Measurements from ENCODE around the gene TMPRSS13. TPM values are rescaled to one million over a fixed set of nuclear protein-coding genes. Genes with fewer than 3 reads are reported as not detected.

The TMPRSS13 gene
- total RNA-seq, 4 donors from 2014 or later, result 0.27 to 0.79 TPM; not detected in 2

GRCh38 chr11:117910941-117911655, 18.1 kb downstream of the TMPRSS13 start:
- intact Hi-C loops (cut with DNase I; ENCODE audit: low total_unique reads) (no loop called here), in situ Hi-C loops (cut with MboI; ENCODE audit: low pct_ligation_motif_present in 1 of 4, low pct_unique_long_range_greater_than_20kb in 1 of 4, low sequenced_read_pairs in 3 of 4) (no loop called here)
- H3K4me3 ChIP-seq, result no peak overlapping the region
- TF ChIP-seq POLR2A (IDR thresholded peaks at IDR 0.05) (no peak), CTCF (IDR thresholded peaks at IDR 0.05) (no peak), EP300 (IDR thresholded peaks at IDR 0.05; ENCODE audit: low read depth) (no peak), POLR2AphosphoS5 (IDR thresholded peaks at IDR 0.05) (no peak)
- H3K36me3 ChIP-seq, result no peaks in the 10 kb centered on the region
- peaks cover 0 to 12% (median 5%) of the 10 kb centered on the region in 4 donors for H3K4me1 ChIP-seq
- no peak for DNase-seq
- 74 to 76% methylated on average over 6 to 12 of the region's 12 CpGs for WGBS, 2 donors (ENCODE audit: low coverage in 1 of 2)
- no peaks in the 10 kb centered on the region for H3K27me3 ChIP-seq
- H3K27ac ChIP-seq, result no peak overlapping the region
- H3K9me3 ChIP-seq, result no peaks in the 10 kb centered on the region

- no peak for DNase-seq
- TF ChIP-seq CTCF (IDR thresholded peaks at IDR 0.05) (no peak), POLR2AphosphoS5 (IDR thresholded peaks at IDR 0.05) (no peak), EP300 (IDR thresholded peaks at IDR 0.05; ENCODE audit: low read depth) (no peak), POLR2A (IDR thresholded peaks at IDR 0.05) (no peak)
- Histone ChIP-seq H3K27me3 (no peaks in the 10 kb centered on the region), H3K27ac (no peak overlapping the region), H3K4me1 (peaks cover 0 to 12% (median 5%) of the 10 kb centered on the region in 4 donors), H3K36me3 (no peaks in the 10 kb centered on the region), H3K4me3 (no peak overlapping the region), H3K9me3 (no peaks in the 10 kb centered on the region)
- intact Hi-C loops (cut with DNase I; ENCODE audit: low total_unique reads) (no loop called here), in situ Hi-C loops (cut with MboI; ENCODE audit: low pct_ligation_motif_present in 1 of 4, low pct_unique_long_range_greater_than_20kb in 1 of 4, low sequenced_read_pairs in 3 of 4) (no loop called here)
- 70 to 88% methylated on average over 2 to 4 of the region's 4 CpGs for WGBS, 2 donors (ENCODE audit: low coverage in 1 of 2)
Observed at GRCh38 chr11:117910525-117910924, 18.7 kb downstream of the TMPRSS13 start.

GRCh38 chr11:117909611-117910382, 19.4 kb downstream of the TMPRSS13 start:
- no peak for TF ChIP-seq POLR2A (IDR thresholded peaks at IDR 0.05)
- no peak for TF ChIP-seq CTCF (IDR thresholded peaks at IDR 0.05)
- in situ Hi-C loops (cut with MboI; ENCODE audit: low pct_ligation_motif_present in 1 of 4, low pct_unique_long_range_greater_than_20kb in 1 of 4, low sequenced_read_pairs in 3 of 4) (no loop called here), intact Hi-C loops (cut with DNase I; ENCODE audit: low total_unique reads) (no loop called here)
- H3K4me1 ChIP-seq, result peaks cover 0 to 12% (median 5%) of the 10 kb centered on the region in 4 donors
- no peaks in the 10 kb centered on the region for H3K9me3 ChIP-seq
- H3K4me3 ChIP-seq, result no peak overlapping the region
- DNase-seq, result no peak
- H3K27me3 ChIP-seq, result no peaks in the 10 kb centered on the region
- no peaks in the 10 kb centered on the region for H3K36me3 ChIP-seq
- WGBS, 2 donors (ENCODE audit: low coverage in 1 of 2), result 88% methylated on average over 20 of the region's 20 CpGs; no CpG with 5 or more reads in 1 of the 2 donors
- no peak overlapping the region for H3K27ac ChIP-seq

- intact Hi-C loops (cut with DNase I; ENCODE audit: low total_unique reads), result no loop called here
- H3K4me3 ChIP-seq, result no peak overlapping the region
- in situ Hi-C loops (cut with MboI; ENCODE audit: low pct_ligation_motif_present in 1 of 4, low pct_unique_long_range_greater_than_20kb in 1 of 4, low sequenced_read_pairs in 3 of 4), result no loop called here
- H3K27ac ChIP-seq, result no peak overlapping the region
- H3K36me3 ChIP-seq, result no peaks in the 10 kb centered on the region
- 77% methylated on average over 4 of the region's 4 CpGs; no CpG with 5 or more reads in 1 of the 2 donors for WGBS, 2 donors (ENCODE audit: low coverage in 1 of 2)
- no peak for TF ChIP-seq CTCF (IDR thresholded peaks at IDR 0.05)
- TF ChIP-seq POLR2AphosphoS5 (IDR thresholded peaks at IDR 0.05), result no peak
- DNase-seq, result no peak
- no peaks in the 10 kb centered on the region for H3K9me3 ChIP-seq
- peaks cover 0 to 12% (median 5%) of the 10 kb centered on the region in 4 donors for H3K4me1 ChIP-seq
- no peaks in the 10 kb centered on the region for H3K27me3 ChIP-seq
Observed at GRCh38 chr11:117908959-117909610, 20.1 kb downstream of the TMPRSS13 start.

All from transverse colon (tissue), 4 donors.